Choroid plexus epithelial cell (primary cell): ENCODE results near the gene ST3GAL3.
A peak's percentile ranks its signal among the peaks of the same experiment; 100 is the strongest.

Experiments
- DNase-seq: peaks from one replicate; pipeline ENCODE4 v3.0.0-alpha.2; 2010; ENCODE audit warnings: low read depth
- H3K4me3 ChIP-seq: 2 replicates; pipeline ENCODE4 v1.5.1; 2011; ENCODE audit warnings: low read depth, mild to moderate bottlenecking, control low read depth, low read length, moderate library complexity
- TF ChIP-seq, protein P1 (sequence below): conservative IDR thresholded peaks from 2 replicates; pipeline ENCODE4 v1.5.1; 2011; ENCODE audit warnings: low read depth, mild to moderate bottlenecking, control low read depth, inconsistent platforms, low read length, moderate library complexity

Gene ST3GAL3

DNA sequence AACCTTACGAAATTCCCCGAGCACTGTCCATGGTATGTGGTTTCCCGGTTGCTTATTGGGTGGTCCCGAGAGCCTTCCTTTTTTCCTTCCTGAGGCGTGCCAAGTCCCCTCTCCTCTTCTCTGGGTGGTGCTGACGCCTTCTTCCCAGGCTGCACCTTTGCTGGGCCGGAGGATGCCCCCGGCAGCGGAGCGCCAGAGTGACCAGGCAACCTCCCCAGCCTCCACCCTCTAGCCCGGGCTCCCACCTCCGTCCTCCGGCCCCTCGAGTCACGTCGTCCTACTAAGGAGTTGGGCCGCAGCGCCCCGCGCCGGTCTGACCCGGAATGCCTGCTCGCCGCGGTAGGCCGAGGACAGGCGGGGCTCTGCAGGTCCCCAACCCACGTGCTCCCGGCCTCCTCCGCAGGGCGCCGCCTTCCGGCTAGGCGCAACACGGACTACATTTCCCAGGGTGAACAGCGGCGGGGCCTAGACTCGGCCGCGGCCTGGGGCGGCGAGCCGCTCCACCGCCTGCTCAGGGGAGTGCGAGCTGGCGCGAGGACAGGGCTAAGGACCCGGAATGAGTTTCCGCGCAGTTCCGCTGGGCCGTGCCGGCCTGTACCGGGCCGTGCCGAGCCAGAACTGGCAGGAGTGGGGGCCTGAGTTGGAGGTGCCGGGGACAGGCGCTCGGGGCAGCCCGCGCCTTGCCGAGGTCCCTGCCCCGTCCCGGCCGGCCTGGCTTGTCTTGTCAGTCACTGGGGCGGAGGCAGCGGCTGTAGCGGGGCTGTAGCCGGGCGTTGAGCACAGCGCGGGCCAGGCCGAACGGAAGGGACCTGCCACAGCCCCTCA, 239.1 kb downstream of the ST3GAL3 start, which contains the start of gene IPO13:
TSS of gene IPO13 (plus strand) at position 715 of the 825 bp plus-strand sequence. CDS start 651 bp downstream, outside the sequence.
- peak; percentile 97 for DNase-seq
- peak within 1 kb of the TSS; percentile 96 for H3K4me3 ChIP-seq
- TF ChIP-seq, protein P1, sequence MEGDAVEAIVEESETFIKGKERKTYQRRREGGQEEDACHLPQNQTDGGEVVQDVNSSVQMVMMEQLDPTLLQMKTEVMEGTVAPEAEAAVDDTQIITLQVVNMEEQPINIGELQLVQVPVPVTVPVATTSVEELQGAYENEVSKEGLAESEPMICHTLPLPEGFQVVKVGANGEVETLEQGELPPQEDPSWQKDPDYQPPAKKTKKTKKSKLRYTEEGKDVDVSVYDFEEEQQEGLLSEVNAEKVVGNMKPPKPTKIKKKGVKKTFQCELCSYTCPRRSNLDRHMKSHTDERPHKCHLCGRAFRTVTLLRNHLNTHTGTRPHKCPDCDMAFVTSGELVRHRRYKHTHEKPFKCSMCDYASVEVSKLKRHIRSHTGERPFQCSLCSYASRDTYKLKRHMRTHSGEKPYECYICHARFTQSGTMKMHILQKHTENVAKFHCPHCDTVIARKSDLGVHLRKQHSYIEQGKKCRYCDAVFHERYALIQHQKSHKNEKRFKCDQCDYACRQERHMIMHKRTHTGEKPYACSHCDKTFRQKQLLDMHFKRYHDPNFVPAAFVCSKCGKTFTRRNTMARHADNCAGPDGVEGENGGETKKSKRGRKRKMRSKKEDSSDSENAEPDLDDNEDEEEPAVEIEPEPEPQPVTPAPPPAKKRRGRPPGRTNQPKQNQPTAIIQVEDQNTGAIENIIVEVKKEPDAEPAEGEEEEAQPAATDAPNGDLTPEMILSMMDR: peak; percentile 57

DNA sequence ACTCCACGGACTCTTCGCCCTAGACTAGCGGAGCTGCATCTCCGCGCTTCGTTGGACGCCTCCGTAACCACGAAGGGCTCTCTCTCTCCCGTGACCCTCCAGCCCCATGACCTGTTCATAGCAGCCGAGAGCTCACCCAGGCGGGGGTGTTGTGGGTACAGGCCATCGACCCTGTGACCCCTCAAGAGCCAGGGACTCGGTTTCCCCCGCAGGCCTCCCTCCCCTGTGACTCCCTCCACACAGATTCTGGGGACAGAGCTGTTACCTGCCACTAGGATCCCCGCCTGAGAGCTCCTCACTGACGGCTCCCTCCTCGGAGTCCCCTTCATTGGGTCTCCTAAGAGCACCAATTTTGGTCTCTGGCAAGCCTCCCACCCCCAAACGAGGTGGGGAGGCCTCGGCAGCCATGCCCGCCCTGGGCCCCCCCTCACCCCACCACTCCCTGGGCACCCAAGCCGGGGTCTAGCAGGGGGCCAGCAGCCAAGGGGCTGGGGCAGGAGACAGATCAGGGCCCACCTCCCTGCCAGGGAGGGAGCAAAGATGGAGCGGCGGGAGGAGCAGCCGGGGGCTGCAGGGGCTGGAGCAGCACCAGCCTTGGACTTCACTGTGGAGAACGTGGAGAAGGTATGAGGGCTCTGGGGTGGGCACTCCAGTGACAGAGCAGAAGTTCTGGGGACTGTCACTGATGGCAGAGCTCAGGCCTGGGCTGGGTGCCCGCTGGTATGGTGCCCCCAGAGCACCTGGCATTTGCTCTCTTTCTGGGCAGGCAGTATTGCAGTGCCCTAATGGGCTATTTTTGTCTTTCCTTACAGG, 239.9 kb downstream of the ST3GAL3 start:
- peak overlapping the region; percentile 96 for H3K4me3 ChIP-seq
- DNase-seq: no peak
- TF ChIP-seq, protein P1: no peak

DNA sequence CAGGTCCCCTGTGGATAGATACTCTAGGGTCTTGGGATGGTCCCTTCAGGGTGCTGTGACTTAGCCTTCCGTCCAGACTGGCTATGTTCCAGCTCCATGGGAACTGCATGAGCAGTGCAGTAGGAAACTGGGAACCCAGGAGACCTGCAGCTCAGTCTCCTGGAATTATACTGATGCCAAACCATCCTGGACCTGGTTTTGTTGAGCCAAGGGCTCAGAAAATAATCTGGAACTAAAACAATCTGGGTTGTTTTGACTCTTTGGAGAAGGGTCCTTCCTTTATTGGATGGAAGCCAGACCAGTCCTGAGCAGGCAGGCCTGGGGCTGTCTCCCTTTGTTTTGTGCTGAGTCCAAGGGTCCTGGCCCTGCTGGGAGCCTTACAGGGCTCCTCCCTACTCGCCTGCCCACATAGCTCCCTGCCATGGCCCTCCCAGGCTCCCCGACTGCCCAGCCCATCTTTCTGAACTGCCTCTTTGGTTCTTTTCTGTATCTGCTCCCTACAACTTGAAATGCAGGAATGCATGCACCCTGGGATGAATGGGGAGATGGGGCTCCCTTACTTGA, 240.6 kb downstream of the ST3GAL3 start:
- H3K4me3 ChIP-seq: peak overlapping the region; percentile 96
- no peak for DNase-seq

DNA sequence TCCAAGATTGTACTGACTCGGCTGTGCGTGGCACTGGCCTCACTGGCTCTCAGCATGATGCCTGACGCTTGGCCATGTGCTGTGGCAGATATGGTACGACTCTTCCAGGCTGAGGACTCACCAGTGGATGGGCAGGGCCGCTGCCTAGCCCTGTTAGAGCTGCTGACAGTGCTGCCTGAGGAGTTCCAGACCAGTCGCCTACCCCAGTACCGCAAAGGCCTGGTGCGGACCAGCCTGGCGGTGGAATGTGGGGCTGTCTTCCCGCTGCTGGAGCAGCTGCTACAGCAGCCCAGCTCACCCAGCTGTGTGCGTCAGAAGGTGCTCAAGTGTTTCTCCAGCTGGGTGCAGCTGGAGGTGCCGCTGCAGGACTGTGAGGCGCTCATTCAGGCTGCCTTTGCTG, 242.3 kb downstream of the ST3GAL3 start:
- DNase-seq: no peak
- H3K4me3 ChIP-seq: no peak overlapping the region
- TF ChIP-seq, protein P1: no peak

More for the DNA sequence above, 240.6 kb downstream of the ST3GAL3 start:
- TF ChIP-seq, protein P1: no peak

DNA sequence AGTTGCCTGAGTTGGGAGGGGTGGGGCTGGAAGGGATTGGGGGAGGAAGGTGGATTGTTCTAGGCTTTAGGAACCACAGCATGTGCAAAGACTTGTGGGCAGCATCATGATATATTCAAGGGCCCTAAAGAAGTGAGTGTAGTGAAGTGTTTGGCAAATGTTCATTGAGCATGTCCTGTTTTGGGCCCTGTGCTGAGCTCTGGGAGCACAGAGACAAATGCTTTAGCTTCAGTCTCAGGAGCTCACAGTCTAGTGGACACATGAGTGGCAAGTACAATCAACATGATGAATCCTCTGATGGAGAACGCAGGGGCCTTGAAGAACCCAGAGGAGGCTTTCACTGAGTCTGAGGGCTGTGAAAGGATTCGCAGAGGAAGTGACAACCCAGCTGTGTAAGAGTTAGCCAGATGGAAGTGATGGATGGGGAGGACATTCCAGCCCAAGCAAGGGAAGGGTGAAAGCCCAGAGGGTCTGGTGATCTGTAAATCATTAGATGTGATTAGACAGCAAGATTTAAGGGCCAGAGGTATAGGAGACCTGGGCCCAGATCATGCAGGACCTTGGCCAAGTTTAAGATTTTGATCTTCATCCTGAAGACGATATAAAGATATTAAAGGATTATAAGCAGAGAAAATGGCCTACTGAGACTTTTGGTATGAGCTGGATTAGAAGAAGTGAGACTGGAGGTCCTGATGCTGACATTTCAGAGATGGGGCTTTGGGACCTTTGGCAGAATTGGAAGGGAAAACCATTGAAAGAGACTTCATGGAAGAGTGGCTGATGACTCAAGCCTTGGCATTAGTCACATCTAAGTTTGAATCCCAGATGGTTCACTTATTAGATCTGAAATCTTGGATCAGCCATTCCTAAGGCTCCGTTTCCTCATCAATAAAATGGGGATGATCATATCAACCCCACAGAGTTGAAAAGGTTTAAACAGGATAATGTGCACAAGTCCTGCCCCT, 244.0 kb downstream of the ST3GAL3 start:
- TF ChIP-seq, protein P1: no peak
- no peak overlapping the region for H3K4me3 ChIP-seq
- DNase-seq: no peak
